Epithelial cell of proximal tubule (primary cell): ENCODE measurements around the gene SH3TC1. TPM values are rescaled to one million over a fixed set of nuclear protein-coding genes. Genes with fewer than 3 reads are reported as not detected.

Source experiments
- DNase-seq: peaks from one replicate; pipeline ENCODE4 v3.0.0-alpha.2; 2011; ENCODE audit warnings: low read depth
- H3K4me3 ChIP-seq: 2 replicates; pipeline ENCODE4 v1.5.1; 2011; ENCODE audit warnings: low read depth, mild to moderate bottlenecking, low read length
- CTCF ChIP-seq: conservative IDR thresholded peaks from 2 replicates; pipeline ENCODE4 v1.5.1; 2012; ENCODE audit warnings: low read depth, mild to moderate bottlenecking, low read length
- total RNA-seq: library from RNA; depleted of rRNA; stranded (reverse); fragments of >200 nt; gene quantifications from 2 replicates; pipeline ENCODE4 v1.2.3, GENCODE V29; 2015

SH3TC1 gene
- total RNA-seq, 1 donor from 2014 or later, result 8.6 TPM

GRCh38 chr4:8215641-8216442 lies 16.8 kb downstream of the SH3TC1 start:
- no peak overlapping the region for H3K4me3 ChIP-seq
- no peak for TF ChIP-seq CTCF
- DNase-seq, result no peak

- H3K4me3 ChIP-seq, result no peak overlapping the region
- DNase-seq, result no peak
- TF ChIP-seq CTCF, result no peak
Measured at GRCh38 chr4:8216443-8217245, 17.6 kb downstream of the SH3TC1 start.

- no peak for TF ChIP-seq CTCF
- DNase-seq, result no peak
- H3K4me3 ChIP-seq, result no peak overlapping the region
Measured at GRCh38 chr4:8217246-8217511, 18.1 kb downstream of the SH3TC1 start.

GRCh38 chr4:8217871-8218270 lies 18.8 kb downstream of the SH3TC1 start:
- no peak for TF ChIP-seq CTCF
- no peak for DNase-seq
- H3K4me3 ChIP-seq, result no peak overlapping the region

GRCh38 chr4:8218371-8219031 lies 19.4 kb downstream of the SH3TC1 start:
- H3K4me3 ChIP-seq, result no peak overlapping the region
- no peak for TF ChIP-seq CTCF
- DNase-seq, result no peak

- DNase-seq, result no peak
- TF ChIP-seq CTCF, result no peak
- no peak overlapping the region for H3K4me3 ChIP-seq
Measured at GRCh38 chr4:8219236-8219635, 20.1 kb downstream of the SH3TC1 start.
